ENCODE measurements around the gene SCAPER. TPM values are rescaled to one million over a fixed set of nuclear protein-coding genes. Genes with fewer than 3 reads are reported as not detected.
A peak's percentile ranks its signal among the peaks of the same experiment; 100 is the strongest.

The SCAPER gene
- total RNA-seq, 2 experiments from 2014 or later: 10.4 to 22.3 TPM

- Histone ChIP-seq H3K9me2 (ENCODE audit: insufficient read depth, low read length) (no peaks in the 10 kb centered on the region), H3K4me1 (ENCODE audit: insufficient read depth, low read length, poor library complexity, severe bottlenecking) (peaks cover 12% of the 10 kb centered on the region), H3K79me2 (ENCODE audit: insufficient read depth, low read depth, low read length) (no peaks in the 10 kb centered on the region), H3K36me3 (ENCODE audit: insufficient read depth, low read length) (no peaks in the 10 kb centered on the region), H3K27ac (ENCODE audit: low read depth, low read length, poor library complexity, severe bottlenecking) (no peak overlapping the region), H2AFZ (ENCODE audit: low read length) (no peak overlapping the region), H4K20me1 (ENCODE audit: insufficient read depth, low read length) (no peaks in the 10 kb centered on the region), H3K4me3 (ENCODE audit: low read depth, low read length, poor library complexity, severe bottlenecking) (no peak overlapping the region), H3K9me3 (ENCODE audit: low read length) (peaks cover 8% of the 10 kb centered on the region; the same call in 1 of the 2 replicates), H3K4me2 (ENCODE audit: low read length) (no peak overlapping the region)
- CTCF ChIA-PET (ENCODE audit: unreplicated experiment): no interaction called here
- no TSS peak for BruUV-seq (replicated peaks)
- no peak for TF ChIP-seq EZH2phosphoT487 (IDR thresholded peaks at IDR 0.05; ENCODE audit: borderline replicate concordance, low read depth, low read length)
- TF ChIP-seq CTCF (conservative IDR thresholded peaks at IDR 0.05; ENCODE audit: low read length): no peak
- no peak for DNase-seq (ENCODE audit: low spot score)
- POLR2A ChIA-PET: no interaction called here
- intact Hi-C loops (cut with micrococcal nuclease; ENCODE audit: unreplicated experiment): no loop called here
Observed at GRCh38 chr15:76577879-76578512, 327.1 kb downstream of the SCAPER start.

DNA sequence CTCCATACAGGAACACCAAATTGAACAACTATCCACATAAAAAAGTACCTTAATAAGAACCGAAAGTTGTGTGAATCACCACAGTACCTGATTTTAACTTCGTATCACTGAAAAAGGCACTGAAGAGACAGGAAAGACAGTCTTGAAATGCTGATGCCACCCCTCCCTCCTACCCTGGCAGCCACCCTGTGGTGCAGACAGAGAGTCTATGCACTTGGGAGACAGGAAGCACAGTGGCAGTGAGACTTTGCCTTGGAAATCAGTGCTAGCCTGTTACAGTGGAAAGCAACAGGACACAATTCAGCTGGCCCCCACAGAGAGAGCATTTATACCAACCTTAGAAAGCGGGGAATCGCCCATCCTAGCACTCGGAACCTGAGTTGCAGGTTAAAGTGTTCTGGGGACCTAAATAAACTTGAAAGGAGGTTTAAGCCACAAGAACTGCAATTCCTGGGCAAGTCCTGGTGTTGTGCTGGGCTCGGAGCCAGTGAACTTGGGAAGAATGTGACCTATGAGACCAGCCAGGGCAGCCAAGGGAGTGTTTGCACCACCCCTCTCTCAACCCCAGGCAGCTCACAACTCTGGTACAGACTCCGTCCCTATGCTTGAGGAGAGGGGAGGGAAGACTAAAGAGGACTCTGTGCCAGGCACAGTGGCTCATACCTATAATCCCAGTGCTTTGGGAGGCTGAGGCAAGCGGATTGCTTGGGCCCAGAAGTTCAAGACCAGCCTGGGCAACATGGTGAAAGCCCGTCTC, 328.4 kb downstream of the SCAPER start:
- TF ChIP-seq EZH2phosphoT487 (IDR thresholded peaks at IDR 0.05; ENCODE audit: borderline replicate concordance, low read depth, low read length): no peak
- TF ChIP-seq CTCF (conservative IDR thresholded peaks at IDR 0.05; ENCODE audit: low read length): no peak
- CTCF ChIA-PET (ENCODE audit: unreplicated experiment): no interaction called here
- H4K20me1 ChIP-seq (ENCODE audit: insufficient read depth, low read length): no peaks in the 10 kb centered on the region
- no peaks in the 10 kb centered on the region for H3K9me2 ChIP-seq (ENCODE audit: insufficient read depth, low read length)
- H3K79me2 ChIP-seq (ENCODE audit: insufficient read depth, low read depth, low read length): no peaks in the 10 kb centered on the region
- H3K4me2 ChIP-seq (ENCODE audit: low read length): no peak overlapping the region
- intact Hi-C loops (cut with micrococcal nuclease; ENCODE audit: unreplicated experiment): no loop called here
- POLR2A ChIA-PET: no interaction called here
- DNase-seq (ENCODE audit: low spot score): no peak
- no peak overlapping the region for H3K4me3 ChIP-seq (ENCODE audit: low read depth, low read length, poor library complexity, severe bottlenecking)
- BruUV-seq (replicated peaks): no TSS peak
- no peaks in the 10 kb centered on the region for H3K9me3 ChIP-seq (ENCODE audit: low read length)
- H3K27ac ChIP-seq (ENCODE audit: low read depth, low read length, poor library complexity, severe bottlenecking): no peak overlapping the region
- no peak overlapping the region for H2AFZ ChIP-seq (ENCODE audit: low read length)
- peaks cover 12% of the 10 kb centered on the region for H3K4me1 ChIP-seq (ENCODE audit: insufficient read depth, low read length, poor library complexity, severe bottlenecking)
- H3K36me3 ChIP-seq (ENCODE audit: insufficient read depth, low read length): no peaks in the 10 kb centered on the region

GRCh38 chr15:76575679-76576078, 329.5 kb downstream of the SCAPER start:
- no peak overlapping the region for H3K4me3 ChIP-seq (ENCODE audit: low read depth, low read length, poor library complexity, severe bottlenecking)
- CTCF ChIA-PET (ENCODE audit: unreplicated experiment): no interaction called here
- BruUV-seq (replicated peaks): no TSS peak
- intact Hi-C loops (cut with micrococcal nuclease; ENCODE audit: unreplicated experiment): no loop called here
- peak overlapping the region; percentile 28 for H3K4me2 ChIP-seq (ENCODE audit: low read length)
- H3K27ac ChIP-seq (ENCODE audit: low read depth, low read length, poor library complexity, severe bottlenecking): no peak overlapping the region
- H3K79me2 ChIP-seq (ENCODE audit: insufficient read depth, low read depth, low read length): no peaks in the 10 kb centered on the region
- no peak for DNase-seq (ENCODE audit: low spot score)
- no peaks in the 10 kb centered on the region for H3K9me2 ChIP-seq (ENCODE audit: insufficient read depth, low read length)
- H4K20me1 ChIP-seq (ENCODE audit: insufficient read depth, low read length): no peaks in the 10 kb centered on the region
- POLR2A ChIA-PET: interaction anchor here (0.7 to 1.1 kb wide), 2 partner anchors 41 to 420 kb away, joined by 3 read pairs; no protein-coding TSS in a partner anchor
- H3K9me3 ChIP-seq (ENCODE audit: low read length): no peaks in the 10 kb centered on the region
- H3K36me3 ChIP-seq (ENCODE audit: insufficient read depth, low read length): no peaks in the 10 kb centered on the region
- no peak overlapping the region for H2AFZ ChIP-seq (ENCODE audit: low read length)
- TF ChIP-seq CTCF (conservative IDR thresholded peaks at IDR 0.05; ENCODE audit: low read length): no peak
- no peak for TF ChIP-seq EZH2phosphoT487 (IDR thresholded peaks at IDR 0.05; ENCODE audit: borderline replicate concordance, low read depth, low read length)
- H3K4me1 ChIP-seq (ENCODE audit: insufficient read depth, low read length, poor library complexity, severe bottlenecking): peaks cover 12% of the 10 kb centered on the region

Measured in OCI-LY7 (cell line).